HG03460 (cell line): ENCODE measurements around the gene COLGALT1.

Experiments used
- ATAC-seq: cut with Tn5 transposase; IDR thresholded peaks from one replicate; pipeline ENCODE4 v1.9.1; 2021; ENCODE audit not compliant: unreplicated experiment

Gene COLGALT1

GRCh38 chr19:17598953-17599352 is 43.5 kb downstream of the COLGALT1 start:
- no peak for ATAC-seq

GRCh38 chr19:17599780-17600179 is 44.3 kb downstream of the COLGALT1 start:
- ATAC-seq, result no peak

- no peak for ATAC-seq
These were observed 46.2 kb downstream of the COLGALT1 start for GRCh38 chr19:17601683-17602082.

- ATAC-seq, result no peak
These were observed 46.8 kb downstream of the COLGALT1 start for GRCh38 chr19:17602217-17602616.

GRCh38 chr19:17602872-17603510 is 47.5 kb downstream of the COLGALT1 start:
- no peak for ATAC-seq

- no peak for ATAC-seq
These were observed 49.0 kb downstream of the COLGALT1 start for GRCh38 chr19:17604372-17605025.

DNA sequence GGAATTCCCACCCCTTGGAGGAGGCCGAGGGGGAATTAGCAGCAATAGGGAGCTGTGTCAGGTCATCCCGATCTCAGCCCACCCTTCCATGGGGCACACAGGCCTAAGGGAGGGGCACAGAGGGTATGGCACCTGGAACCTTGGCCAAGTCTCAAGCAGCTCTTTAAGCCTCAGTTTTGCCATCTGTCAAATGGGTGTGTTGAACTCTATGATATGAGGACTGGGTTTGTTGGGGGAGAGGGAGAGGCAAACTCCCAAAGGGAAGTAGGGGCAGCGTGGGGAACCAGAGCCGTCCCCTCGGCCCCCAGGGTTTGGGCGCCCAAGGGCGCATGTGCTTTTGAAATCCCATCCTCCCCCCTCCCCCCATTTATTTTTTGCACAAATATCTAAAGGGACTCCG is 49.7 kb downstream of the COLGALT1 start:
- ATAC-seq, result no peak

DNA sequence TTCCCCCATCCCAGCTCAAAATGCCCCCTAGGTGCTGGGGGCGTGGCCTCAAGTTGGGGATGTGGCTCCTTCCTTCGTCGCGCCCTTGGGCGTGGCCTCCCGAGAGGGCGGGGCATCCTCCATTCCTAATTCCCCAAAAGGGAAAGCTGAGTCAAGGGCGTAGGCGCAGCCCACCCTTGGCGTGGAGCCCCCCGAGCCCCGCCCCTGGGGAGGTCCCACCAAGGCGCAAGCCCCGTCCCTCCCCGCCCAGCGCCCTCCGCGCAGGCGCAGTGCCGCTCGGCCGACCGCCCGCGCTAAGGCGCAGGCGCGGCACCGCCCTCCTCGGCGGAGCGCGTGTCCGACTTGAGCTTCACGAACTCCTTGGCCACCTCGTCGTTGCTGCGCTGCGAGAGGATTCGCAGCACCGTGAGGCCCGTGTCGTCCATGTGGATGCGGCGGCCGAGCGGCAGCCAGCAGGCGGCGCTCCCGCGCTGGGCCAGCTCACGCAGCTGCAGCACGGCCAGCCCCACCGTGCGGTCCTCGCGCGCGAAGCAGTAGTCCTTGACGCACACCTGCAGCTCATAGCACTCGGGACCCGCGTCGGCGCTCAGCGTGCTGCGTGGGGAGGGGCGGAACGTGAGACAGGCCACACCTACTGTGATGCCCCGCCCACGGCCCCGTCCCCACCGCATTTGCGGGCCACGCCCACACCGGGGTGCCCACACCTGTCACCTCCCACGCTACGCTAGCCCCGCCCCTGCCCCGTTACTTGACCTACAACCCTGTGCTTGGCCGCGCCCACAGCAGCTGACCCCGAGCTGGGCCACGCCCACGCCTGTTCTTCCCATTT is 50.5 kb downstream of the COLGALT1 start:
- ATAC-seq, result peak; percentile 54

- ATAC-seq, result no peak
These were observed 51.2 kb downstream of the COLGALT1 start for GRCh38 chr19:17606590-17607185.

GRCh38 chr19:17607936-17608335 is 52.5 kb downstream of the COLGALT1 start:
- ATAC-seq, result no peak

GRCh38 chr19:17610384-17610783 is 54.9 kb downstream of the COLGALT1 start:
- no peak for ATAC-seq

GRCh38 chr19:17611462-17612244 is 56.2 kb downstream of the COLGALT1 start:
- no peak for ATAC-seq

DNA sequence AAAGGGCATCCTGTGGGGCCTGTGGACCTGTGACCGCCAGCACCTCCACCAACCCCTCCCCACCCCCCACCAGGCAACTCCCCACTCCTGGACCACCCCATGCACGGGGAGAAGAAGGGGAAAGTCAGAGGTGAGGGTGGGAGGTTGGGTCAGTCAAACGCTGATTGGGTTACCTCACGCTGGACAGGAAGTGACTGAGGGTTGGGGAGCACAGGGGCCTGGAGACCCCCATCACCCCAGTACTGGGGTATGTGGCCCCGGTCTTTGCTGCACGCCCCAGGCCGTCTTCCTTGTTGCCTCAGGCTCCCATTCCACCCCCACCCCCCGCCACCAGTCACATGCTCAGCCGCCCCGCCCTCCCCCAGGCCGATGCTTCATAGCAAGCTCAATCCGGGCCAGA is 59.0 kb downstream of the COLGALT1 start:
- no peak for ATAC-seq

DNA sequence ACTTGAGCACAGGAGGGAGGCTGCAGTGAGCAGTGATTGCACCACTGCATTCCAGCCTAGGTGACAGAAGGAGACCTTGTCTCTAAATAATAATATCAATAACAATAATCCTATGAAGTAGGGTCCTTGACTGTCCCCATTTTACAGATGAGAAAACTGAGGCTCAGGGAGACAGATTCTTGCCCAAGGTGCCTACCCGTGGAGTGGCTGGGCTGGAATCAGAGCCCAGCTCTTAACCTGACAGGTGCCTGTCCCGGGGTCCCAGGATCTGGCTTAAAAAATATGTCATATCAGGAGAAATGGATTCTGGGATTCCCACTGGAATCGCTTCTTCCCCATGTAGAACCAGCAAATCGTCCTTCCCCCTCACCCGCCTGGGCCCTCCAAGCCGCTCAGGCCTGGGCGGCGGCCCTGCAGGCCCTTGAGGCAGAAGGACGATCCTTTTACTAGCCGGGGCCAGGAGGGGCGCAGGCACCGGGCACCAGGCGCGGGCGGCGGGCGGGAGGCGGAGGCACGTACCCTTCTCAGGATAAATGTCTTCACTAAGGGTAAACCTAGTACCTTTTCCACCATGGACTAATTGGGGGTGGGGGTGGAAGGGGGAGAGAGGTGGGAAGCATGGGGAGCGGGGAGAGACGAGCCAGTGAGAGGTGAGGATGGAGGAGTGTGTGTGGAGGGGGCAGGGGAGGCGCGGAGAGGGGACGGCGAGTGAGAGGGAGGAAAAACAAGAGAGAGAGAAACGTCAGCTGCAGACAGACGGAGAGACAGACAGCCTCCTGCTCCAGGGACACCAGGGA is 60.6 kb downstream of the COLGALT1 start:
- ATAC-seq, result no peak

- ATAC-seq, result no peak
These were observed 61.2 kb downstream of the COLGALT1 start for GRCh38 chr19:17616686-17616960.

GRCh38 chr19:17616961-17617806 is 61.7 kb downstream of the COLGALT1 start:
- no peak for ATAC-seq

DNA sequence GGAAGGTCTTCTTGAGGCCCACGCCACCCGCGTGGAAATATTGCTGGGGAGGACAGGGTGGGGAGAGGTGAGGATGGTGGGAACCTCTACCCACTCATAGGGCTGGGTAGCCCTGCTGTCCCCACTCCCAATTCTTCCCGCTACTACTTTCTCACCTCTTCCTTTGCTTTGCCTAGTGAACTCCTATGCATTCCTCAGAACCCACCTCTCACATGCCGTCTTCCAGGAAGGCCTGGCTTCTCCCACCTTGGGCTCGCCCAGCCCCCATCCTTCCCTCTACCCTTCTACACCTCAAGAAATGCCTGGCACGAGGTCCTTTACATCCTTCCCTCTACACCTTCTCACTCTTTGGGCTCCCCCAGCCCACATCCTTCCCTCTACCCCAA is 62.4 kb downstream of the COLGALT1 start:
- no peak for ATAC-seq

GRCh38 chr19:17618281-17618903 is 62.9 kb downstream of the COLGALT1 start:
- ATAC-seq, result no peak

DNA sequence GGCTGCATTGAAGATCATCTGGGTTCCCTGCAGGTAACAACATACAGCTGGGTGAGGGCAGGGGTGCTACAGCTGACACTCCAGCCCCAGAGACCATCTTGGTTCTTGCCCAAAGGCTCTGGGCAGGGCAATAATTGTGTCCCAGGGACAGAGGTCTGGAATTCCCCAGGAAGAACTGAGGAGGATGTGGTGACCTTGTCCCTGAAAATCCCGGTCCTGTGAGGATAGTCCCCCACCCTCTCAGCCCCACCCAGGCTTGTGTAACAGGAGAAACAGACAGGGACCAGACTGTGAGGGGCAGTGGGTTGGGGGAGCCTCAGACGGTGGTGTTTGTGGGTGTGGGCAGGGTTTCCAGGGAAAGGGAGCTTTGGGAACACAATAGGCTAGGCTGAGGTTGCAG is 63.5 kb downstream of the COLGALT1 start:
- no peak for ATAC-seq
